ENCODE measurements around the gene MAP3K2.

Gene MAP3K2

DNA sequence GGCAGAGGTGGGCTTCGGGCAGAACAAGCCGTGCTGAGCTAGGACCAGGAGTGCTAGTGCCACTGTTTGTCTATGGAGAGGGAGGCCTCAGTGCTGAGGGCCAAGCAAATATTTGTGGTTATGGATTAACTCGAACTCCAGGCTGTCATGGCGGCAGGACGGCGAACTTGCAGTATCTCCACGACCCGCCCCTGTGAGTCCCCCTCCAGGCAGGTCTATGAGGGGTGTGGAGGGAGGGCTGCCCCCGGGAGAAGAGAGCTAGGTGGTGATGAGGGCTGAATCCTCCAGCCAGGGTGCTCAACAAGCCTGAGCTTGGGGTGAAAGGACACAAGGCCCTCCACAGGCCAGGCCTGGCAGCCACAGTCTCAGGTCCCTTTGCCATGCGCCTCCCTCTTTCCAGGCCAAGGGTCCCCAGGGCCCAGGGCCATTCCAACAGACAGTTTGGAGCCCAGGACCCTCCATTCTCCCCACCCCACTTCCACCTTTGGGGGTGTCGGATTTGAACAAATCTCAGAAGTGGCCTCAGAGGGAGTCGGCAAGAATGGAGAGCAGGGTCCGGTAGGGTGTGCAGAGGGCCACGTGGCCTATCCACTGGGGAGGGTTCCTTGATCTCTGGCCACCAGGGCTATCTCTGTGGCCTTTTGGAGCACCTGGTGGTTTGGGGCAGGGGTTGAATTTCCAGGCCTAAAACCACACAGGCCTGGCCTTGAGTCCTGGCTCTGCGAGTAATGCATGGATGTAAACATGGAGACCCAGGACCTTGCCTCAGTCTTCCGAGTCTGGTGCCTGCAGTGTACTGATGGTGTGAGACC lies 30.7 kb upstream of the MAP3K2 start, which contains the start of gene PROC:
Gene PROC, plus strand, starts transcription at position 128 of the 812 bp plus-strand sequence. CDS start 1,516 bp downstream, outside the sequence.
- no peak for DNase-seq (ENCODE audit: low spot score)
- Histone ChIP-seq H2BK120ac (ENCODE audit: low read depth, low read length) (no peak within 1 kb of the TSS), H3K18ac (ENCODE audit: low read length) (no peak within 1 kb of the TSS), H3K4me3 (ENCODE audit: low read length in 2 of 2) (no peak within 1 kb of the TSS), H2BK12ac (ENCODE audit: low read length) (no peak within 1 kb of the TSS), H4K8ac (ENCODE audit: low read depth, low read length) (no peak within 1 kb of the TSS), H3K14ac (ENCODE audit: low read length) (no peak within 1 kb of the TSS), H3K23ac (ENCODE audit: low read depth, low read length, poor library complexity) (peak within 1 kb of the TSS; percentile 52), H3K4me1 (ENCODE audit: control insufficient read depth in 2 of 2, insufficient read depth in 1 of 2, low read depth in 1 of 2, low read length in 2 of 2) (peaks cover 0 to 6% of the 10 kb centered on the region in 2 donors), H3K27ac (replicated peaks; ENCODE audit: low read length) (no peak within 1 kb of the TSS), H2AFZ (ENCODE audit: low read length) (no peak within 1 kb of the TSS), H4K91ac (ENCODE audit: low read depth, low read length, poor library complexity) (no peak within 1 kb of the TSS), H2BK5ac (ENCODE audit: low read length) (no peak within 1 kb of the TSS), H3K4ac (ENCODE audit: low read length) (no peak within 1 kb of the TSS), H2AK5ac (ENCODE audit: low read depth, low read length) (peak within 1 kb of the TSS; percentile 11), H3K9ac (ENCODE audit: low read depth, low read length, poor library complexity) (no peak within 1 kb of the TSS), H3K36me3 (replicated peaks in 1 of 2; ENCODE audit: control insufficient read depth in 2 of 2, insufficient read depth in 2 of 2, low read length in 2 of 2) (no peaks in the 10 kb centered on the region), H2BK15ac (ENCODE audit: low read length) (no peak within 1 kb of the TSS), H3K27me3 (ENCODE audit: control insufficient read depth in 3 of 3, insufficient read depth in 3 of 3, low read depth in 1 of 3, low read length in 3 of 3) (peaks cover 9 to 88% (median 36%) of the 10 kb centered on the region in 3 experiments), H3K4me2 (ENCODE audit: insufficient read depth, low read length, poor library complexity, severe bottlenecking) (no peak within 1 kb of the TSS), H3K79me1 (ENCODE audit: low read depth, low read length) (no peaks in the 10 kb centered on the region), H3K9me3 (replicated peaks in 1 of 2; ENCODE audit: control insufficient read depth in 2 of 2, insufficient read depth in 1 of 2, low read depth in 1 of 2, low read length in 2 of 2) (no peaks in the 10 kb centered on the region)
- WGBS, 2 donors (ENCODE audit: extremely low coverage in 2 of 2, insufficient read length in 2 of 2, insufficient replicate concordance in 1 of 2) = no CpG with 5 or more reads among the region's 16 CpGs

DNA sequence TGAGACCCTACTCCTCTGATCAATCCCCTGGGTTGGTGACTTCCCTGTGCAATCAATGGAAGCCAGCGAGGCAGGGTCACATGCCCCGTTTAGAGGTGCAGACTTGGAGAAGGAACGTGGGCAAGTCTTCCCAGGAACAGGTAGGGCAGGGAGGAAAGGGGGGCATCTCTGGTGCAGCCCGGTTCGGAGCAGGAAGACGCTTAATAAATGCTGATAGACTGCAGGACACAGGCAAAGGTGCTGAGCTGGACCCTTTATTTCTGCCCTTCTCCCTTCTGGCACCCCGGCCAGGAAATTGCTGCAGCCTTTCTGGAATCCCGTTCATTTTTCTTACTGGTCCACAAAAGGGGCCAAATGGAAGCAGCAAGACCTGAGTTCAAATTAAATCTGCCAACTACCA lies 29.6 kb upstream of the MAP3K2 start:
- peaks cover 0 to 7% of the 10 kb centered on the region in 2 donors for H3K9me3 ChIP-seq (replicated peaks in 1 of 2; ENCODE audit: control insufficient read depth in 2 of 2, insufficient read depth in 1 of 2, low read depth in 1 of 2, low read length in 2 of 2)
- H4K91ac ChIP-seq (ENCODE audit: low read depth, low read length, poor library complexity) = no peak overlapping the region
- no peaks in the 10 kb centered on the region for H3K36me3 ChIP-seq (replicated peaks in 1 of 2; ENCODE audit: control insufficient read depth in 2 of 2, insufficient read depth in 2 of 2, low read length in 2 of 2)
- H3K23ac ChIP-seq (ENCODE audit: low read depth, low read length, poor library complexity) = no peak overlapping the region
- H2BK12ac ChIP-seq (ENCODE audit: low read length) = no peak overlapping the region
- H3K9ac ChIP-seq (ENCODE audit: low read depth, low read length, poor library complexity) = no peak overlapping the region
- H3K4me3 ChIP-seq (ENCODE audit: low read length in 2 of 2) = no peak overlapping the region
- H3K79me1 ChIP-seq (ENCODE audit: low read depth, low read length) = no peaks in the 10 kb centered on the region
- H2BK120ac ChIP-seq (ENCODE audit: low read depth, low read length) = no peak overlapping the region
- no peak for DNase-seq (ENCODE audit: low spot score)
- H2AFZ ChIP-seq (ENCODE audit: low read length) = no peak overlapping the region
- H3K27me3 ChIP-seq (ENCODE audit: control insufficient read depth in 3 of 3, insufficient read depth in 3 of 3, low read depth in 1 of 3, low read length in 3 of 3) = peaks cover 5 to 78% (median 27%) of the 10 kb centered on the region in 3 experiments
- no CpG with 5 or more reads among the region's 8 CpGs for WGBS, 2 donors (ENCODE audit: extremely low coverage in 2 of 2, insufficient read length in 2 of 2, insufficient replicate concordance in 1 of 2)
- no peak overlapping the region for H3K14ac ChIP-seq (ENCODE audit: low read length)
- H2AK5ac ChIP-seq (ENCODE audit: low read depth, low read length) = peak overlapping the region; percentile 11
- no peak overlapping the region for H3K18ac ChIP-seq (ENCODE audit: low read length)
- H3K4me1 ChIP-seq (ENCODE audit: control insufficient read depth in 2 of 2, insufficient read depth in 1 of 2, low read depth in 1 of 2, low read length in 2 of 2) = peaks cover 0 to 5% of the 10 kb centered on the region in 2 donors
- H2BK5ac ChIP-seq (ENCODE audit: low read length) = no peak overlapping the region
- no peak overlapping the region for H3K4me2 ChIP-seq (ENCODE audit: insufficient read depth, low read length, poor library complexity, severe bottlenecking)
- H3K27ac ChIP-seq (replicated peaks; ENCODE audit: low read length) = no peak overlapping the region
- H2BK15ac ChIP-seq (ENCODE audit: low read length) = no peak overlapping the region
- H3K4ac ChIP-seq (ENCODE audit: low read length) = no peak overlapping the region
- no peak overlapping the region for H4K8ac ChIP-seq (ENCODE audit: low read depth, low read length)

DNA sequence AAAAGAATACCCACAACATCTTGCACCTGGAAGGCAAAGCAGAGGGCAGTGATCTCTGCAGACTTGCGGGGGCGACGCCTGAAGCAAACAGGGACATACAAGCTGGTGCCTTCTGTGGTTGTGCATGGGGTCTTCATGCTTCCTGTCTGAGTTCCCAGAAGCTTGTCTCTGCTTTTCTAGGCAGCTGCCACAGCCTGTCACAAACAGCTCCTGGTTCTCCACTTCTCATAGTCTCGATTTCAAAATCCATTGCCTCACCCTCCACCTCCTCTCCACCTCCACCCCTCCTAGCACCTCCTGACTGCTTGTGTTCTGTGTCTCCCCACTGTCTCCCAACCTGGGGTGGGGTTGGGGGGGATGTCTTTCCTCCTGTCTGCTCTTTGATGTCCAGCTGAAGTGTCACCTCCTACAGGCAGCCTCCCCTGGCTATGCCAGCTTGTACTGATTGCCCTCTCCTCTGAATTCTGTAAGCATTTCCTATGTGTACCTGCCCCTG lies 28.8 kb upstream of the MAP3K2 start:
- Histone ChIP-seq H2AFZ (ENCODE audit: low read length) (peak overlapping the region; percentile 91), H3K14ac (ENCODE audit: low read length) (peak overlapping the region; percentile 91), H4K91ac (ENCODE audit: low read depth, low read length, poor library complexity) (no peak overlapping the region), H2BK12ac (ENCODE audit: low read length) (no peak overlapping the region), H3K4me1 (ENCODE audit: control insufficient read depth in 2 of 2, insufficient read depth in 1 of 2, low read depth in 1 of 2, low read length in 2 of 2) (peaks cover 0 to 4% of the 10 kb centered on the region in 2 donors), H3K18ac (ENCODE audit: low read length) (peak overlapping the region; percentile 15), H3K9ac (ENCODE audit: low read depth, low read length, poor library complexity) (no peak overlapping the region), H3K4me3 (ENCODE audit: low read length in 2 of 2) (peak overlapping the region in 1 of 2 donors; percentile 67), H2BK5ac (ENCODE audit: low read length) (peak overlapping the region; percentile 83), H3K23ac (ENCODE audit: low read depth, low read length, poor library complexity) (peak overlapping the region; percentile 75), H2BK120ac (ENCODE audit: low read depth, low read length) (no peak overlapping the region), H3K27me3 (ENCODE audit: control insufficient read depth in 3 of 3, insufficient read depth in 3 of 3, low read depth in 1 of 3, low read length in 3 of 3) (peaks cover 5 to 69% (median 21%) of the 10 kb centered on the region in 3 experiments), H2BK15ac (ENCODE audit: low read length) (peak overlapping the region; percentile 59), H4K8ac (ENCODE audit: low read depth, low read length) (no peak overlapping the region), H3K4ac (ENCODE audit: low read length) (no peak overlapping the region), H3K4me2 (ENCODE audit: insufficient read depth, low read length, poor library complexity, severe bottlenecking) (peak overlapping the region; percentile 71), H3K27ac (replicated peaks; ENCODE audit: low read length) (no peak overlapping the region), H2AK5ac (ENCODE audit: low read depth, low read length) (peak overlapping the region; percentile 11), H3K9me3 (replicated peaks in 1 of 2; ENCODE audit: control insufficient read depth in 2 of 2, insufficient read depth in 1 of 2, low read depth in 1 of 2, low read length in 2 of 2) (peaks cover 0 to 7% of the 10 kb centered on the region in 2 donors), H3K79me1 (ENCODE audit: low read depth, low read length) (no peaks in the 10 kb centered on the region), H3K36me3 (replicated peaks in 1 of 2; ENCODE audit: control insufficient read depth in 2 of 2, insufficient read depth in 2 of 2, low read length in 2 of 2) (no peaks in the 10 kb centered on the region)
- WGBS, 2 donors (ENCODE audit: extremely low coverage in 2 of 2, insufficient read length in 2 of 2, insufficient replicate concordance in 1 of 2) = no CpG with 5 or more reads among the region's 4 CpGs
- no peak for DNase-seq (ENCODE audit: low spot score)
